Stomach (tissue), 4 donors: Measurements from ENCODE around the gene LGR4.

ENCODE experiments used
- CTCF ChIP-seq, 7 experiments: fragments of 450-650 bp in 4 of 7; fragments of 200-600 bp in 3 of 7; sonication (generic) in 3 of 7; IDR thresholded peaks; one replicate each; pipeline ENCODE4 v1.5.1; 2016 to 2019; ENCODE audit warnings: antibody characterized with exemption in 7 of 7, control low read depth in 2 of 7, mild to moderate bottlenecking in 1 of 7
- EP300 ChIP-seq: sonication (generic); formaldehyde crosslinking; IDR thresholded peaks from one replicate; pipeline ENCODE4 v1.6.1; 2017; ENCODE audit warnings: antibody characterized with exemption
- POLR2A ChIP-seq, 4 donors: fragments of 450-650 bp; IDR thresholded peaks; one replicate each; pipeline ENCODE4 v1.6.1; 2016; ENCODE audit warnings: antibody characterized with exemption in 4 of 4, control low read depth in 2 of 4, mild to moderate bottlenecking in 1 of 4, moderate library complexity in 1 of 4
- POLR2AphosphoS5 ChIP-seq, 3 donors: sonication (generic); formaldehyde crosslinking; IDR thresholded peaks; one replicate each; pipeline ENCODE4 v1.6.1; 2016; ENCODE audit warnings: antibody characterized with exemption in 3 of 3

- TF ChIP-seq CTCF (IDR thresholded peaks at IDR 0.05), result no peak
- no peak for TF ChIP-seq POLR2A (IDR thresholded peaks at IDR 0.05)
- no peak for TF ChIP-seq POLR2AphosphoS5 (IDR thresholded peaks at IDR 0.05)
- TF ChIP-seq EP300, result no peak
These were observed 122.7 kb downstream of the LGR4 start for GRCh38 chr11:27349919-27350318.
